GM12873 (cell line): ENCODE results near the gene DTX1.

Experiments used
- CTCF ChIP-seq: IDR thresholded peaks from 2 replicates; pipeline ENCODE4 v1.5.1; 2012; ENCODE audit warnings: low read depth, mild to moderate bottlenecking, moderate library complexity, low read length, control low read depth; ENCODE audit not compliant: insufficient read depth; ENCODE audit errors: missing control alignments

Gene DTX1

GRCh38 chr12:113056631-113057488, at the start of gene DTX1:
Gene DTX1 (plus strand): TSS chr12:113056730. CDS start chr12:113058193, 1,463 bp downstream.
- TF ChIP-seq CTCF, result no peak

- no peak for TF ChIP-seq CTCF
These were observed 49.4 kb upstream of the DTX1 start for GRCh38 chr12:113007166-113007565.

DNA sequence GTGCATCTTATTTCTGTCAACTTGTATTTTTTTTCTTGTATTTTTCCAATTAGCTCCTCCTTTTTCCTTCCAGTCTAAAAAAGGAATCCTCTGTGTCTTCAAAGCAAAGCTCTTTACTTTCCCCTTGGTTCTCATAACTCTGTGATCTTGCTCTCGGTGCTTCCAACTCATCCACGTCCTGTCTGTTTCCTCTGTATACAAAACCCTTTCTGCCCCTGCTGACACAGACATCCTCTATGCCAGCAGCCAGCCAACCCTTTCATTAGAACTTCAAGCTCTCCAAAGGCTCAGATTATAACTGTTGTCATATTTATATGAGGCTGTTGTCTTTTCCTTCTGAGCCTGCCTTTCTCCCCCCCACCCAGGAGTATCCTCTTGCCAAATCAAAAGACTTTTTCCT, 45.8 kb upstream of the DTX1 start:
- no peak for TF ChIP-seq CTCF

DNA sequence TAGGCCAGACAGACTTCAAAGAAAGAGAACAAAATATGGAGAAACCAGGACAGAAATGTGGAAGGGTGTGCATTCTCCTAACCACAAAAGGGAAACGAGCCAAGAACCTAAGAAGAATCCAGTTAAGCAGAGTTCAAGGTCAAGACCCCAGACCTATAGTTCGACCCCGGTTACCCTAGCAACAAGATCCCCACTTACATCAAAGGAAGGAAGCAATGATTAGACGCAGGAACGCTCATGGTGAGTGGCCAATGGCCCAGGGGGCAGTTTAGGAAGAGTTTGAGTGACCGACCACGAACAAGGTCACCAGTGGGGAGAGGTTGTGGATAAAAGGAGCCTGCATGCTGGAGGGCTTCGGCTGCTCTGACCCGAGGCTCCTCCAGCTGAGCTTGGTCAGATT, 42.0 kb upstream of the DTX1 start:
- no peak for TF ChIP-seq CTCF

GRCh38 chr12:113016796-113017195, 39.7 kb upstream of the DTX1 start:
- TF ChIP-seq CTCF, result no peak

GRCh38 chr12:113019025-113019424, 37.5 kb upstream of the DTX1 start:
- no peak for TF ChIP-seq CTCF

- TF ChIP-seq CTCF, result no peak
These were observed 35.0 kb upstream of the DTX1 start for GRCh38 chr12:113021500-113021899.
